ENCODE data around the gene ATP2A3.
"Not testable (repeated sequence)": the region's sequence is repeated elsewhere in the genome, so short reads cannot be mapped to it uniquely, and the experiment has no call there.

The ATP2A3 gene

GRCh38 chr17:3956327-3956957 lies 7.8 kb downstream of the ATP2A3 start:
- no peak for DNase-seq (ENCODE audit: low read depth, low spot score)

GRCh38 chr17:3955673-3955988 lies 8.6 kb downstream of the ATP2A3 start:
- no peak for DNase-seq (ENCODE audit: low read depth, low spot score)

- no peak for DNase-seq (ENCODE audit: low read depth, low spot score)
Observed at GRCh38 chr17:3954976-3955672, 9.1 kb downstream of the ATP2A3 start.

- no peak for DNase-seq (ENCODE audit: low read depth, low spot score)
Observed at GRCh38 chr17:3954086-3954485, 10.2 kb downstream of the ATP2A3 start.

- DNase-seq (ENCODE audit: low read depth, low spot score) = no peak
Observed at GRCh38 chr17:3953542-3953941, 10.7 kb downstream of the ATP2A3 start.

- no peak for DNase-seq (ENCODE audit: low read depth, low spot score)
Observed at GRCh38 chr17:3952186-3952585, 12.1 kb downstream of the ATP2A3 start.

- DNase-seq (ENCODE audit: low read depth, low spot score) = no peak
Observed at GRCh38 chr17:3951420-3951819, 12.8 kb downstream of the ATP2A3 start.

- no peak for DNase-seq (ENCODE audit: low read depth, low spot score)
Observed at GRCh38 chr17:3951003-3951402, 13.2 kb downstream of the ATP2A3 start.

GRCh38 chr17:3950584-3950983 lies 13.7 kb downstream of the ATP2A3 start:
- DNase-seq (ENCODE audit: low read depth, low spot score) = no peak

- DNase-seq (ENCODE audit: low read depth, low spot score) = no peak
Observed at GRCh38 chr17:3949418-3949817, 14.8 kb downstream of the ATP2A3 start.

GRCh38 chr17:3948551-3948950 lies 15.7 kb downstream of the ATP2A3 start:
- not testable (repeated sequence) for DNase-seq (ENCODE audit: low read depth, low spot score)

- DNase-seq (ENCODE audit: low read depth, low spot score) = no peak
Observed at GRCh38 chr17:3947318-3947810, 16.9 kb downstream of the ATP2A3 start.

GRCh38 chr17:3946711-3947235 lies 17.5 kb downstream of the ATP2A3 start:
- DNase-seq (ENCODE audit: low read depth, low spot score) = no peak

- peak; percentile 74 for DNase-seq (ENCODE audit: low read depth, low spot score)
Observed at GRCh38 chr17:3944485-3945388, 19.5 kb downstream of the ATP2A3 start.

- DNase-seq (ENCODE audit: low read depth, low spot score) = no peak
Observed at GRCh38 chr17:3943240-3943891, 20.9 kb downstream of the ATP2A3 start.

- no peak for DNase-seq (ENCODE audit: low read depth, low spot score)
Observed at GRCh38 chr17:3940965-3941698, 23.1 kb downstream of the ATP2A3 start.

GRCh38 chr17:3937359-3937758 lies 26.9 kb downstream of the ATP2A3 start:
- DNase-seq (ENCODE audit: low read depth, low spot score) = no peak

- no peak for DNase-seq (ENCODE audit: low read depth, low spot score)
Observed at GRCh38 chr17:3935825-3936355, 28.3 kb downstream of the ATP2A3 start.

- peak; percentile 92 for DNase-seq (ENCODE audit: low read depth, low spot score)
Observed at GRCh38 chr17:3935140-3935542, 29.1 kb downstream of the ATP2A3 start.

- no peak for DNase-seq (ENCODE audit: low read depth, low spot score)
Observed at GRCh38 chr17:3929764-3930163, 34.5 kb downstream of the ATP2A3 start.

- DNase-seq (ENCODE audit: low read depth, low spot score) = no peak
Observed at GRCh38 chr17:3929181-3929580, 35.1 kb downstream of the ATP2A3 start.
